HG03196 (cell line): ENCODE data around the gene VDR.

ENCODE experiments used
- ATAC-seq: cut with Tn5 transposase; IDR thresholded peaks from one replicate; pipeline ENCODE4 v1.9.1; 2021; ENCODE audit not compliant: unreplicated experiment

VDR gene

GRCh38 chr12:47834199-47834903 lies 70.4 kb downstream of the VDR start:
- no peak for ATAC-seq

GRCh38 chr12:47833591-47834012 lies 71.2 kb downstream of the VDR start:
- ATAC-seq = no peak

- ATAC-seq = no peak
Measured at GRCh38 chr12:47832263-47832933, 72.4 kb downstream of the VDR start.

DNA sequence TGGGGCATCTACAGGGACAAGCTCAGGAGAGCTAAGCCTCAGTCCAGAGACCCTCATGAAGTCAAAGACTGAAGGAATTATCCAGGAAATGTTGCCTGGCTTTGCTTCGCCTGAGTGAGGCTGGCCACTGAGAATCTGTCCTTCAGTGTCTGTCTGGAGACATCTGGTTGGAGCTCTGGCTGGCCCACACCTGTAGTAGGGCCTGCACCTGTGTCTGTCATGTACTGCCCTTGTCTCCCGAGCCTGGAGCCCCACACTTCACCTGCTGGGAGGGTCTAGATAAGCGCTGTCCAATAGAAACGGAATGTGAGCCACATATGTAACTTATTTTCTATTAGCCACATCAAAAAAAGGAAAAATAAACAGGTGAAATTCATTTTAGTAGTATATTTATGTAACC lies 75.2 kb downstream of the VDR start:
- no peak for ATAC-seq

DNA sequence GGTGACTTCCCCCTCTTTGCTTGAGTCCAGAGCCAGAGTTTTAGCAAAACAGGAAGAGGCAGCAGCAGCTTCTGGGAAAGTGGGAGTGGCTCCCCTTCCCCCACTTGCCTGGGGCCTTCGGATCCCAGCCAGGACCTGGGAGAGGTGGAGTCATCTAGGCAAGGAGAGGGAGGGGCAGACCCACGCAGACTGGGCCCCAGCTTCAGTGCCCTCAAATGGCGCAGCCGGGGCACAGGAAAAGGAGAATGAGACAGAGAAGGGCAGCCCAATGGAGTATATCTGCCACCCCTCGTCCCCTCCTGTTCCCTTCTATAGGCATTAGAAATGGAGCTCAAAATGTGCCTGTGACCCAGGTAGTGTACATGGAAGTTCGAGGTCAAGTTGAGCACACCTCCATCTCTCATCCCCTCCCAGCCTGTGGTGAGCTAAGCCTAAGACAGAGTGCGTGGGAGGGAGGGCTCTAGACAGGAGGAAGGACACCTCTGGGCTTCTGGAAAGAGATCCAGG lies 75.8 kb downstream of the VDR start:
- no peak for ATAC-seq

GRCh38 chr12:47828008-47828975 lies 76.5 kb downstream of the VDR start:
- no peak for ATAC-seq

DNA sequence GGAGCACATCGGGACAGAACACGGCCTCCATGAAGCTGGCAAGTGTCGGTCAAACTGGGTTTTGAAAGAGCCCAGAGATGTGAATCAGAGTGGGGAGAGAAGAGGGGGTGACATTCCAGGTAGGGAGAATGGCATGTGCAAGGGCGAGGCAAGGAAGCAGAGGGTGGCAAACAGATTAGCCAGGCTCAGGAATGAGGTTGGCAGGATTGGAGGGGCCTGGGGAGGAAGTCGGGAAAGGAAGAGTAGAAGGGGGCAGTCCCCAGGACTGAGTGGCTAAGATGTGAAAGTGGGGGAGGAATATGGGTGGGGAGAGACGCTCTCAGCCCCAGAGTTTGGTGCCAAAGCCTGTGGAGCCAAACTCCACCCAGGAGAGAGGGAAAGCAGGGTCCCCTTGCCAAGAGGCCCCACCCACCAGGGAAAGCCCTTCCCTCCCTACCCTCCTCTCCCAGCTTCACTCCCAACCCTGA lies 79.6 kb downstream of the VDR start:
- ATAC-seq = no peak

GRCh38 chr12:47824635-47825034 lies 80.2 kb downstream of the VDR start:
- no peak for ATAC-seq

DNA sequence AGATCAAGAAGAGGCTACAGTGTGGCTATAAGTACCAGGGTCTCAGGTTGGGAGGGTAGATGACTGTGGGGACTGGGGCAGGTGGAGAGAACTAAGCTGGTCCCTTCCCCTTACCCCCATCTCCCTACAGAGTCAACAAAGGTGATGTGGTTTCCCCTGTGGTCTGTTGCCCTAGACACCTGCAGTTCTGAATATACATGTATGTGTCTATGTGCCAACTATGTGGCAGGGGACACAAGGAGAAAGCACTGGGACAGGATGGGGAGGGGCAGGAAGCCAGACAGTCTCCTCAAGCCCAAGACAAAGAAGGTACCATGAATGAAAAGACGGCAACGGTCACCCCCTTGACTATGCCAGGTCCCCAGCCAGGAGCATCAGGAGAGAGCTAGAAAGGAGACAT lies 80.6 kb downstream of the VDR start:
- no peak for ATAC-seq

DNA sequence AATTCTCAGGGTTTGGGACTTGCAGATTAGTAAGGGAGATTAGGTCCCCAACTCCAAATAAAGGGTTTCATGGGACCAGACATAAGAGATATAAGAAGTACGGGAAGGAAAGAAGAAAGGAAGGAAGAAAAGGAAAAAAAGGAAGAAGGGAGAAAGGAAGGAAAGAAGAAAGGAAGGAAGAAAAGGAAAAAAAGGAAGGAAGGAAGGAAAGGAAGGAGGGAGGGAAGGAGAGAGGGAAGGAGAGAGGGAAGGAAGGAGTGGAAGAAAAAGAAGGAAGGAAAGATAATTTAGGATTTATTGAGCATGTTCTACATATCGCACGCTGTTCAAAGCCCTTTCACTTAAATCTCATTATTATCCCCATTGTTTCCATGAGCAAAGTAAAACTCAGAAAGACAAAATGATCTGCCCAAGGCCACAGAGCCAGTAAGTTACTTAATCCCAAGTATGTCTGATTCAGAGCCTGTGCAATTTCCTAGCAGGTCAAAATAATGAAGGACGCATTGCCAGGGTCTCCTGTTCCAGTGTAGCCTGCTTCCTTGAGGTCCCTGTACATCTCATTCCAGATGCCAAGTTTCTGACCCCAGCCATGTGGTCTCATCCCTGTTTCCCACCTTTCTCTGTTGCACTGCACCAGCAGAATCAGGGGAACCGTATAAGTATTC lies 81.2 kb downstream of the VDR start:
- no peak for ATAC-seq

GRCh38 chr12:47822863-47823262 lies 81.9 kb downstream of the VDR start:
- ATAC-seq = no peak

DNA sequence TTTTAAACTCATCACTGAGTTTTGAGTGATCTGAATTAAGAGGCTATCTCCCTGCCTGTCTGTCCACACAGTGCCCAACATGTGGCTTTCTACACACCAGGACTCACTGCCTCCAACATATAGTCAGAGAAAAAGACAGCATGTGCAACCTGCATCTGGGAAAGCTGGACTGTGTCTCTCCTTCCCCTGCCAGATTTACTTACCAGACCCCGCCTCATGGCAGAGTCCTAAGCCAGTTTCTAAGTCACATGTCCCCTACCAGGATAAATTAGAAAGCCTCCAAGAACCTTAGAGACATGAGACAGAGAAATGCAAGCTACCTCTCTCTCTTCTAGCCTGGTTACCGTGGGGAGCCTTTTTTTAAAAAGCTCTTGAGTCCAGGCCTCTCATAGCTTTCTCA lies 82.4 kb downstream of the VDR start:
- ATAC-seq = no peak

- no peak for ATAC-seq
Measured at GRCh38 chr12:47821346-47821706, 83.5 kb downstream of the VDR start.

DNA sequence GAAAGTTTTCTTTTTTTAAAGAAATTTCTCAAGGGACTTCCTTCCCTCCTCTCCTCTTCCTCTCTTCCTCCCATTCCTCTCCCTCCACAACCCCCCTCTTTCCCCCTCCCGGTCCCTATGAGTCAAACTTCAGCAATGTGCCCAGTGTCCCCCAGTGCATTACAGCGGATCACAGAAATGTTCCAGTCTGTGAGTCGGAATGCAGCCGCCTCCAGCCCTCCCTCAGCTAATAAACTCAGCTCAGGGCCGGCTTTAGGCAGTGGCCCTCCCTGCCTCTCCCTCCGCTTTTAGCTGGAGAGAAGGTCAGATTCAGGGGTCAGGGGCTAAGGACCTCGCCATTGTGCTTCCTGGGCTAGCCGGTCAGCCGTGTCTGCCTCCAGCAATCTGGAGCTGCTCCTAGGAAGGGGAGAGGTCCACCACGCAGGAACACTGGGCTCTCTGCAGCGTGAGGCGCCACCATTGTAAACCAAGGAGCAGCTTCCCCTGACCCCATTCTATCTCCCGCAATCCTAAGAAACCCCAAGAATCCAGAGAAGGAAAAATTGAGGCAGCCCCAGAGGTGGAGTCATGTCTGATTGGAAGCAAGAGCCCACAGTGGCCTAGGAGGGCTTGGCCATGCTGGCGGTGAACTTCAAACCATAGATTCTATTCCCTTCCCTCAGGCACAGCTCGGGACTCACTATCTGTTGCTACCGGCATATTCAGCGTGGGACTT lies 84.0 kb downstream of the VDR start:
- ATAC-seq = no peak

- ATAC-seq = no peak
Measured at GRCh38 chr12:47819896-47820630, 84.7 kb downstream of the VDR start, which contains the start of gene HDAC7. TSS of gene HDAC7 (minus strand) at chr12:47819903. CDS start at chr12:47819785, 118 bp downstream.

- ATAC-seq = no peak
Measured at GRCh38 chr12:47819138-47819895, 85.5 kb downstream of the VDR start.

- no peak for ATAC-seq
Measured at GRCh38 chr12:47818467-47819137, 86.2 kb downstream of the VDR start.

- no peak for ATAC-seq
Measured at GRCh38 chr12:47818007-47818376, 86.8 kb downstream of the VDR start.
